ENCODE measurements around the gene KCNMA1. TPM values are rescaled to one million over a fixed set of nuclear protein-coding genes. Genes with fewer than 3 reads are reported as not detected.

Gene KCNMA1
- total RNA-seq, 1 experiment from 2014 or later = 0.49 TPM

DNA sequence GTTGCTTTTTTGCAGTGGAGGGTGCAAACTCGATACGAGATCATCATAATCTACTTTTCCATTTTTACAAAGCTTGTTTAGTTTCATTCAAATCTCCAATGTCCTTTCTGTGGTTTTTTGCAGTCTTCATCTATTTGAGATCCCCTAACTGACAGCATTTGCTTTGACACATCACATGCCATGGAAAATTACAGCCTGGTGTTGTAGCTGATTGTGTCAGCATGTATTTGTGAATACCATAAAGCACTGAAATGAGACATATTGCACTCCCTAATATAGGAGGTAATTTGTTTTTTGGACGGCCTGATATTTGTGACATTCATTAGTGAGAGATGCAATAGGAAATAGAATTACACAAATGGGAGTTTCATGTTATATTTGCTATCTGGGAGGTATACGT lies 620.8 kb downstream of the KCNMA1 start:
- Histone ChIP-seq H3K36me3 (ENCODE audit: control insufficient read depth in 1 of 2, insufficient read depth in 2 of 2, low read length in 2 of 2) (no peaks in the 10 kb centered on the region), H3K4me2 (ENCODE audit: low read length) (no peak overlapping the region), H3K9me2 (ENCODE audit: insufficient read depth) (no peaks in the 10 kb centered on the region), H2AFZ (ENCODE audit: low read depth, low read length, poor library complexity, severe bottlenecking) (no peak overlapping the region), H4K20me1 (ENCODE audit: insufficient read depth) (no peaks in the 10 kb centered on the region), H3K27ac (ENCODE audit: low read depth, low read length) (no peak overlapping the region), H3K9me3 (ENCODE audit: control insufficient read depth in 1 of 2, insufficient read depth in 1 of 2, low read depth in 1 of 2, low read length in 2 of 2) (no peaks in the 10 kb centered on the region), H3K9ac (ENCODE audit: low read length) (no peak overlapping the region), H3K4me1 (ENCODE audit: control insufficient read depth in 1 of 2, insufficient read depth in 2 of 2, low read length in 2 of 2) (no peaks in the 10 kb centered on the region), H3K79me2 (ENCODE audit: insufficient read depth, low read length) (no peaks in the 10 kb centered on the region), H3K4me3 (replicated peaks in 1 of 2; ENCODE audit: low read depth in 1 of 2, low read length in 2 of 2) (no peak overlapping the region), H3K27me3 (ENCODE audit: insufficient read depth, low read length) (peaks cover 30% of the 10 kb centered on the region)
- ChIA-PET CTCF (no interaction called here), POLR2A (no interaction called here), RAD21 (ENCODE audit: low non-redundant PET in 1 of 2, low total read pairs in 2 of 2, uncharacterized antibody in 2 of 2, unreplicated experiment in 2 of 2) (no interaction called here)
- ATAC-seq = no peak
- DNase-seq (ENCODE audit: low read depth, low spot score) = no peak
- TF ChIP-seq, protein P1, sequence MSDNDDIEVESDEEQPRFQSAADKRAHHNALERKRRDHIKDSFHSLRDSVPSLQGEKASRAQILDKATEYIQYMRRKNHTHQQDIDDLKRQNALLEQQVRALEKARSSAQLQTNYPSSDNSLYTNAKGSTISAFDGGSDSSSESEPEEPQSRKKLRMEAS (IDR thresholded peaks at IDR 0.05) = no peak
- TF ChIP-seq POLR2AphosphoS5 (IDR thresholded peaks at IDR 0.05; ENCODE audit: low read depth, low read length) (no peak), CEBPB (IDR thresholded peaks at IDR 0.05; ENCODE audit: low read depth) (no peak), ELF1 (IDR thresholded peaks at IDR 0.05; ENCODE audit: borderline replicate concordance, low read depth) (no peak), SIN3A (IDR thresholded peaks at IDR 0.05; ENCODE audit: low read depth) (no peak)
- TF ChIP-seq, protein P2, sequence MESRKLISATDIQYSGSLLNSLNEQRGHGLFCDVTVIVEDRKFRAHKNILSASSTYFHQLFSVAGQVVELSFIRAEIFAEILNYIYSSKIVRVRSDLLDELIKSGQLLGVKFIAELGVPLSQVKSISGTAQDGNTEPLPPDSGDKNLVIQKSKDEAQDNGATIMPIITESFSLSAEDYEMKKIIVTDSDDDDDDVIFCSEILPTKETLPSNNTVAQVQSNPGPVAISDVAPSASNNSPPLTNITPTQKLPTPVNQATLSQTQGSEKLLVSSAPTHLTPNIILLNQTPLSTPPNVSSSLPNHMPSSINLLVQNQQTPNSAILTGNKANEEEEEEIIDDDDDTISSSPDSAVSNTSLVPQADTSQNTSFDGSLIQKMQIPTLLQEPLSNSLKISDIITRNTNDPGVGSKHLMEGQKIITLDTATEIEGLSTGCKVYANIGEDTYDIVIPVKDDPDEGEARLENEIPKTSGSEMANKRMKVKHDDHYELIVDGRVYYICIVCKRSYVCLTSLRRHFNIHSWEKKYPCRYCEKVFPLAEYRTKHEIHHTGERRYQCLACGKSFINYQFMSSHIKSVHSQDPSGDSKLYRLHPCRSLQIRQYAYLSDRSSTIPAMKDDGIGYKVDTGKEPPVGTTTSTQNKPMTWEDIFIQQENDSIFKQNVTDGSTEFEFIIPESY (IDR thresholded peaks at IDR 0.05; ENCODE audit: extremely low read depth, insufficient replicate concordance, low read length) = no peak
- BruUV-seq (replicated peaks) = no TSS peak
- intact Hi-C loops (cut with micrococcal nuclease) = no loop called here

DNA sequence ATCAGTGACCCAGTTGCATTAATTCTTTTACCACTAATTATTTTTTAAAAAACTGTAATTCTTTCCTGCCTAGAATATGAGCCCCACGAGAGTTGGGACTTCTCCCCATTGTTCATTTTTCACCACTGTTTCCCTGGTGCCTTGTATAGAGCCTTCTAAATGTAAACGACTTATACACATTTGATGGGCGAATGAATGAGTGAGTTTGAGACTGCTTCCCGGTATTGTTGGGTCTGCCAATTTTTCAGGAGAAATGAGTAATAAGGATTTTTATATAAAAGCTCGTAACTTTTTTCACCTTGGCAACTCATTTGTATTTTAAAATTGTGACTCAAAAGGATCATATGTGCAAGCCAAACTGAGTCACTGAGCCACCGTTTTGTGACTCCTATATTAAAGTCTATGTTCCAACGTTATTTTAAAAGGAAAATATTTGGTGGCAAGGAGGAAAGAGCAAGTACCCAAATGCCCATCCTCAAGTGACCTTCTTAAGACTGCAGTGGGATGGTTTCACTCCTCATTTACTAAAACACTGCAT lies 621.3 kb downstream of the KCNMA1 start:
- no TSS peak for BruUV-seq (replicated peaks)
- ChIA-PET CTCF (no interaction called here), RAD21 (ENCODE audit: low non-redundant PET in 1 of 2, low total read pairs in 2 of 2, uncharacterized antibody in 2 of 2, unreplicated experiment in 2 of 2) (no interaction called here), POLR2A (no interaction called here)
- no peak overlapping the region for H3K4me3 ChIP-seq (replicated peaks in 1 of 2; ENCODE audit: low read depth in 1 of 2, low read length in 2 of 2)
- DNase-seq (ENCODE audit: low read depth, low spot score) (no peak), ATAC-seq (no peak)
- no peaks in the 10 kb centered on the region for H3K4me1 ChIP-seq (ENCODE audit: control insufficient read depth in 1 of 2, insufficient read depth in 2 of 2, low read length in 2 of 2)
- no peak overlapping the region for H3K9ac ChIP-seq (ENCODE audit: low read length)
- no peaks in the 10 kb centered on the region for H3K9me3 ChIP-seq (ENCODE audit: control insufficient read depth in 1 of 2, insufficient read depth in 1 of 2, low read depth in 1 of 2, low read length in 2 of 2)
- no peaks in the 10 kb centered on the region for H3K79me2 ChIP-seq (ENCODE audit: insufficient read depth, low read length)
- no peaks in the 10 kb centered on the region for H4K20me1 ChIP-seq (ENCODE audit: insufficient read depth)
- no peaks in the 10 kb centered on the region for H3K9me2 ChIP-seq (ENCODE audit: insufficient read depth)
- no peak overlapping the region for H3K27ac ChIP-seq (ENCODE audit: low read depth, low read length)
- no peak overlapping the region for H2AFZ ChIP-seq (ENCODE audit: low read depth, low read length, poor library complexity, severe bottlenecking)
- H3K27me3 ChIP-seq (ENCODE audit: insufficient read depth, low read length) = peaks cover 34% of the 10 kb centered on the region
- H3K4me2 ChIP-seq (ENCODE audit: low read length) = no peak overlapping the region
- TF ChIP-seq, protein P3, sequence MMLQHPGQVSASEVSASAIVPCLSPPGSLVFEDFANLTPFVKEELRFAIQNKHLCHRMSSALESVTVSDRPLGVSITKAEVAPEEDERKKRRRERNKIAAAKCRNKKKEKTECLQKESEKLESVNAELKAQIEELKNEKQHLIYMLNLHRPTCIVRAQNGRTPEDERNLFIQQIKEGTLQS (IDR thresholded peaks at IDR 0.05) = no peak
- TF ChIP-seq POLR2AphosphoS5 (IDR thresholded peaks at IDR 0.05; ENCODE audit: low read depth, low read length) = no peak
- intact Hi-C loops (cut with micrococcal nuclease) = no loop called here
- no peaks in the 10 kb centered on the region for H3K36me3 ChIP-seq (ENCODE audit: control insufficient read depth in 1 of 2, insufficient read depth in 2 of 2, low read length in 2 of 2)

Measured in HCT116 (cell line).